HepG2 (cell line): ENCODE results near the gene NIN. TPM values are rescaled to one million over a fixed set of nuclear protein-coding genes. Genes with fewer than 3 reads are reported as not detected.

Source experiments
- ATRX ChIP-seq: sonication (generic); formaldehyde crosslinking; IDR thresholded peaks from 2 replicates; pipeline ENCODE4 v1.4.0; 2020; ENCODE audit warnings: missing genetic modification reagents, borderline replicate concordance
- FOXM1 ChIP-seq: sonication (generic); formaldehyde crosslinking; IDR thresholded peaks from 2 replicates; pipeline ENCODE4 v1.5.0; 2020; ENCODE audit warnings: missing genetic modification reagents
- KLF6 ChIP-seq: IDR thresholded peaks from 2 replicates; pipeline ENCODE4 v1.8.0; 2016; ENCODE audit warnings: missing biosample characterization, missing genetic modification reagents
- NFAT5 ChIP-seq: sonication (generic); formaldehyde crosslinking; IDR thresholded peaks from 2 replicates; pipeline ENCODE4 v1.4.0; 2020; ENCODE audit warnings: missing genetic modification reagents
- NFKBIZ ChIP-seq: IDR thresholded peaks from 2 replicates; pipeline ENCODE4 v1.6.1; 2018; ENCODE audit warnings: missing genetic modification reagents, missing compliant biosample characterization
- NONO ChIP-seq, 2 experiments: fragments of 450-650 bp in 1 of 2; sonication (generic) in 1 of 2; formaldehyde crosslinking in 1 of 2; IDR thresholded peaks in 1 of 2; conservative IDR thresholded peaks in 1 of 2; 2 replicates each; pipeline versions ENCODE4 v1.6.1 to v1.8.0; 2017 to 2022; ENCODE audit warnings: mild to moderate bottlenecking in 1 of 2, missing genetic modification reagents in 1 of 2, moderate library complexity in 1 of 2
- RFXAP ChIP-seq: sonication (generic); formaldehyde crosslinking; IDR thresholded peaks from 2 replicates; pipeline ENCODE4 v1.4.0; 2020; ENCODE audit warnings: missing genetic modification reagents, borderline replicate concordance
- SMAD3 ChIP-seq: sonication (generic); formaldehyde crosslinking; IDR thresholded peaks from 2 replicates; pipeline ENCODE4 v1.4.0; 2020; ENCODE audit warnings: missing genetic modification reagents
- ZBTB37 ChIP-seq: sonication (generic); formaldehyde crosslinking; IDR thresholded peaks from 2 replicates; pipeline ENCODE4 v1.4.0; 2020; ENCODE audit warnings: mild to moderate bottlenecking, missing genetic modification reagents
- ZBTB7A ChIP-seq: sonication (generic); formaldehyde crosslinking; IDR thresholded peaks from 2 replicates; pipeline ENCODE4 v1.8.0; 2022; ENCODE audit warnings: mild to moderate bottlenecking, missing genetic modification reagents
- ZC3H13 ChIP-seq: sonication (generic); formaldehyde crosslinking; IDR thresholded peaks from 2 replicates; pipeline ENCODE4 v1.8.1; 2023; ENCODE audit warnings: mild to moderate bottlenecking, missing genetic modification reagents, moderate library complexity
- ZNF414 ChIP-seq: sonication (generic); formaldehyde crosslinking; IDR thresholded peaks from 2 replicates; pipeline ENCODE4 v1.5.0; 2020; ENCODE audit warnings: missing genetic modification reagents
- ZNF501 ChIP-seq: sonication (generic); formaldehyde crosslinking; IDR thresholded peaks from 2 replicates; pipeline ENCODE4 v1.5.1; 2020; ENCODE audit warnings: mild to moderate bottlenecking, moderate library complexity, missing genetic modification reagents
- ZNF513 ChIP-seq: sonication (generic); formaldehyde crosslinking; conservative IDR thresholded peaks from 2 replicates; pipeline ENCODE4 v1.5.0; 2020; ENCODE audit warnings: missing genetic modification reagents
- ZNF83 ChIP-seq: sonication (generic); formaldehyde crosslinking; IDR thresholded peaks from 2 replicates; pipeline ENCODE4 v1.4.0; 2020; ENCODE audit warnings: missing genetic modification reagents, mild to moderate bottlenecking, borderline replicate concordance
- ZSCAN30 ChIP-seq: sonication (generic); formaldehyde crosslinking; IDR thresholded peaks from 2 replicates; pipeline ENCODE4 v1.5.0; 2020; ENCODE audit warnings: mild to moderate bottlenecking, missing genetic modification reagents
- polyA plus RNA-seq, 8 experiments: library from polyadenylated mRNA; depleted of rRNA in 3 of 8; stranded (reverse) in 7 of 8; unstranded in 1 of 8; fragments of >200 nt; fragmentation: Illumina TruSeq in 4 of 8; extraction: Trizol in 4 of 8; gene quantifications; 2 replicates each; pipeline versions ENCODE4 v1.2.1 to v1.2.3, GENCODE V29; 2011 to 2016; ENCODE audit warnings: low read depth in 4 of 8, missing spikeins in 1 of 8, mixed read lengths in 1 of 8; ENCODE audit not compliant: insufficient read depth in 1 of 8
- total RNA-seq, 5 experiments: library from RNA; depleted of rRNA; stranded (reverse); fragments of >200 nt; fragmentation: Illumina TruSeq; extraction: Trizol; gene quantifications; 2 replicates each; pipeline ENCODE4 v1.2.3, GENCODE V29; 2016; ENCODE audit warnings: low read depth in 1 of 5
- TF ChIP-seq, protein P1 (sequence below): sonication (generic); formaldehyde crosslinking; IDR thresholded peaks from 2 replicates; pipeline ENCODE4 v1.4.0; 2020; ENCODE audit warnings: missing genetic modification reagents
- TF ChIP-seq, protein P2 (sequence below): sonication (generic); formaldehyde crosslinking; IDR thresholded peaks from 2 replicates; pipeline ENCODE4 v1.8.0; 2022; ENCODE audit warnings: missing genetic modification reagents, mild to moderate bottlenecking, inconsistent platforms, borderline replicate concordance

NIN gene
- total and polyA plus RNA-seq, 2 of the 13 experiments (the other 11 are each of a cell fraction or from before 2014, with no cell fraction given) = 2.8 to 9.7 TPM

- no peak for TF ChIP-seq ZNF414 (CRISPR knock-in tag)
- TF ChIP-seq RFXAP = no peak
- TF ChIP-seq SMAD3 (CRISPR knock-in tag) = no peak
- TF ChIP-seq ZNF501 (CRISPR knock-in tag) = no peak
- TF ChIP-seq, protein P1, sequence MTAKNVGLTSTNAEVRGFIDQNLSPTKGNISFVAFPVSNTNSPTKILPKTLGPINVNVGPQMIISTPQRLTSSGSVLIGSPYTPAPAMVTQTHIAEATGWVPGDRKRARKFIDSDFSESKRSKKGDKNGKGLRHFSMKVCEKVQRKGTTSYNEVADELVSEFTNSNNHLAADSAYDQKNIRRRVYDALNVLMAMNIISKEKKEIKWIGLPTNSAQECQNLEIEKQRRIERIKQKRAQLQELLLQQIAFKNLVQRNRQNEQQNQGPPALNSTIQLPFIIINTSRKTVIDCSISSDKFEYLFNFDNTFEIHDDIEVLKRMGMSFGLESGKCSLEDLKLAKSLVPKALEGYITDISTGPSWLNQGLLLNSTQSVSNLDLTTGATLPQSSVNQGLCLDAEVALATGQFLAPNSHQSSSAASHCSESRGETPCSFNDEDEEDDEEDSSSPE (CRISPR knock-in tag) = 0 out of 2 replicates have a peak, but pooled peaks have one; percentile 23
- no peak for TF ChIP-seq ZSCAN30 (CRISPR knock-in tag)
- TF ChIP-seq, protein P2, sequence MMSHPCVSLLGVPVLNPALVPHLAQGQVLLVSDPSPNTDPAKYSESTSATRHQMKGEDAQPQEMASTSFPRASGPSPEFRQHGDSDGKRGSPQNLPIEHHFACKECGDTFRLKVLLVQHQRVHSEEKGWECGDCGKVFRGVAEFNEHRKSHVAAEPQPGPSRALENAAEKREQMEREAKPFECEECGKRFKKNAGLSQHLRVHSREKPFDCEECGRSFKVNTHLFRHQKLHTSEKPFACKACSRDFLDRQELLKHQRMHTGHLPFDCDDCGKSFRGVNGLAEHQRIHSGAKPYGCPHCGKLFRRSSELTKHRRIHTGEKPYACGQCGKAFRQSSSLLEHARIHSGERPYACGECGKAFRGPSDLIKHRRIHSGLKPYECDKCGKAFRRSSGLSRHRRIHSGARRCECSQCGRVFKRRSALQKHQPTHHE = no peak
- no peak for TF ChIP-seq KLF6 (CRISPR knock-in tag)
- TF ChIP-seq FOXM1 (CRISPR knock-in tag) = no peak
- TF ChIP-seq ZNF83 (CRISPR knock-in tag) = no peak
- peak; percentile 23; the same call in 1 of the 2 replicates for TF ChIP-seq ZBTB7A (CRISPR knock-in tag)
- TF ChIP-seq ZNF513 (CRISPR knock-in tag) = no peak
- TF ChIP-seq ATRX (CRISPR knock-in tag) = no peak
- no peak for TF ChIP-seq ZBTB37
- TF ChIP-seq NFAT5 = no peak
- no peak for TF ChIP-seq ZC3H13 (CRISPR knock-in tag)
- TF ChIP-seq NFKBIZ = no peak
- no peak for TF ChIP-seq NONO (IDR thresholded peaks at IDR 0.05)
- 0 out of 2 replicates have a peak, but pooled peaks have one; percentile 24 for TF ChIP-seq NONO (CRISPR knock-in tag; conservative IDR thresholded peaks at IDR 0.05)
Observed at GRCh38 chr14:50834802-50835276, 3.9 kb upstream of the NIN start (continued).
